ENCODE data around the gene MYO5A.
"Not testable (repeated sequence)": the region's sequence is repeated elsewhere in the genome, so short reads cannot be mapped to it uniquely, and the experiment has no call there.

Gene MYO5A

GRCh38 chr15:52434885-52435284, 93.8 kb downstream of the MYO5A start:
- Histone ChIP-seq H3K4me1 (ENCODE audit: insufficient read depth, low read length) (no peaks in the 10 kb centered on the region), H3K27me3 (ENCODE audit: control insufficient read depth in 1 of 2, insufficient read depth in 2 of 2, low read length in 2 of 2) (no peaks in the 10 kb centered on the region), H3K4me3 (ENCODE audit: low read depth in 1 of 2, low read length in 2 of 2) (no peak overlapping the region), H3K27ac (ENCODE audit: low read depth, low read length) (no peak overlapping the region), H3K9ac (ENCODE audit: low read length) (no peak overlapping the region), H3K36me3 (ENCODE audit: insufficient read depth, low read length) (no peaks in the 10 kb centered on the region), H3K9me3 (ENCODE audit: low read length) (no peaks in the 10 kb centered on the region)

DNA sequence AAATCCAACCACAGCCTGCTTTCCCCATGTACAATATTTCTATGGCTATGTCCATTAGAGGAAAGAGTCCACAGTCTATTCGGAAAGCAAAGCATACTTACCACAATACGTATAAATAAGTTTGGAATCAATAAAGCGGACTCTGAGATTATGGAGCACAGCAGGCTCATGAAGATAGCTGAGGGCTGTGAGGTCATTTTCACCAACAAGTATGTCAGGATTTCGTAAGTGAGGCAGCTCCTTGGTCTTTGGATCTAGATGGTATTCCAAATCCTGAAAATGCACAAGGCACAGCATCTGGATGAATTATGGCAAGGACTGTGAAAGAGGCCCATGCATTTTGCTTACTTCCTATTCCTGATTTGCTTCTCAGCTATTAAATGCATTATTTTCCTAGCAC, 100.4 kb downstream of the MYO5A start:
- no peaks in the 10 kb centered on the region for H3K4me1 ChIP-seq (ENCODE audit: insufficient read depth, low read length)
- no peak overlapping the region for H3K9ac ChIP-seq (ENCODE audit: low read length)
- no peaks in the 10 kb centered on the region for H3K9me3 ChIP-seq (ENCODE audit: low read length)
- no peaks in the 10 kb centered on the region for H3K27me3 ChIP-seq (ENCODE audit: control insufficient read depth in 1 of 2, insufficient read depth in 2 of 2, low read length in 2 of 2)
- H3K36me3 ChIP-seq (ENCODE audit: insufficient read depth, low read length): no peaks in the 10 kb centered on the region
- no peak overlapping the region for H3K27ac ChIP-seq (ENCODE audit: low read depth, low read length)
- H3K4me3 ChIP-seq (ENCODE audit: low read depth in 1 of 2, low read length in 2 of 2): no peak overlapping the region

DNA sequence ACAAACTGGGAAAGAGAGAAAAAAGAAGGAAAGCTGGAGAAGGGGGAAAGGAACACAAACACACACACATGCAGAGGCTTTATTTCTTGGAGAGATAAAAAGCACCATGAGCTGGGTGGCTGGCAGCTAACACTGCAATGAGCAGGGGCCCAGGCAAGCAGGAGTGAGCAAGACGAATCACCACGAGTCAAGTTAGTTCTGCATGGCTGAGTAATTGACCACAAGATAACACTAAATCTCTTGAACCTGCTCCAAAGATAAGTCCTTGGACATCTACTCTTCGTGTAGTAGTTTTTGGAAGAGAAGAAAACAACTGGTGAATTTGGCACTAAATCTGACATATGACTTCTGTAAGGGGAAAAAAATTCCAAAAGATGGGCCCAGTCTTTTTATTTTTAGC, 100.9 kb downstream of the MYO5A start:
- Histone ChIP-seq H3K4me1 (ENCODE audit: insufficient read depth, low read length) (no peaks in the 10 kb centered on the region), H3K36me3 (ENCODE audit: insufficient read depth, low read length) (no peaks in the 10 kb centered on the region), H3K9ac (ENCODE audit: low read length) (no peak overlapping the region), H3K27ac (ENCODE audit: low read depth, low read length) (no peak overlapping the region), H3K9me3 (ENCODE audit: low read length) (no peaks in the 10 kb centered on the region), H3K27me3 (ENCODE audit: control insufficient read depth in 1 of 2, insufficient read depth in 2 of 2, low read length in 2 of 2) (no peaks in the 10 kb centered on the region), H3K4me3 (ENCODE audit: low read depth in 1 of 2, low read length in 2 of 2) (no peak overlapping the region)

DNA sequence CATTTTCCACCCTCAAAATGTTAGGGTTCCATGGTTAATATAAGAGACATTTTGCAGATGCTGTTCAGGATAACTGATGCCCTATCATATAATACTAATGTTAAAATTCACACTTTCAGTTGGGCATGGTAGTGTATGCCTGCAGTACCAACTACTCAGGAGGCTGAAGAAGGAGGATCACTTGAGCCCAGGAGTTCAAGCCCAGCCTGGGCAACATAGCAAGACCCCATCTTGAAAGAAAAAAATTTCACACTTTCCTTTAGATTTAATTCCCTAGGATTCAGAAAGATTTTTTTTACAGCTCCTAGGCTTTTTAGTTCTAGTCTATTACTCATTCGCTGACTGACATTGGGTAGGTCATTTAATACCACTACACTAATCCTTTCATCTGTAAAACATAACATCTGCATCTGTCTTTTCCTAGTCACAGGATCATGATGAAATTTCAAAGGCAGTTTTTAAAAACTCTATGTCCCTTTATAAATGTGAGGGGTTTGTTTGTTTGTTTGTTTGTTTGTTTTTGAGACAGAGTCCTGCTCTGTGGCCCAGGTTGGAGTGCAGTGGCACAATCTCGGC, 103.7 kb downstream of the MYO5A start:
- H3K4me1 ChIP-seq (ENCODE audit: insufficient read depth, low read length): no peaks in the 10 kb centered on the region
- H3K9ac ChIP-seq (ENCODE audit: low read length): no peak overlapping the region
- H3K27ac ChIP-seq (ENCODE audit: low read depth, low read length): no peak overlapping the region
- no peaks in the 10 kb centered on the region for H3K27me3 ChIP-seq (ENCODE audit: control insufficient read depth in 1 of 2, insufficient read depth in 2 of 2, low read length in 2 of 2)
- H3K4me3 ChIP-seq (ENCODE audit: low read depth in 1 of 2, low read length in 2 of 2): no peak overlapping the region
- no peaks in the 10 kb centered on the region for H3K9me3 ChIP-seq (ENCODE audit: low read length)
- H3K36me3 ChIP-seq (ENCODE audit: insufficient read depth, low read length): no peaks in the 10 kb centered on the region

GRCh38 chr15:52423852-52424251, 104.8 kb downstream of the MYO5A start:
- H3K27me3 ChIP-seq (ENCODE audit: control insufficient read depth in 1 of 2, insufficient read depth in 2 of 2, low read length in 2 of 2): no peaks in the 10 kb centered on the region
- H3K4me1 ChIP-seq (ENCODE audit: insufficient read depth, low read length): no peaks in the 10 kb centered on the region
- H3K9ac ChIP-seq (ENCODE audit: low read length): no peak overlapping the region
- H3K9me3 ChIP-seq (ENCODE audit: low read length): no peaks in the 10 kb centered on the region
- H3K4me3 ChIP-seq (ENCODE audit: low read depth in 1 of 2, low read length in 2 of 2): no peak overlapping the region
- H3K27ac ChIP-seq (ENCODE audit: low read depth, low read length): no peak overlapping the region
- no peaks in the 10 kb centered on the region for H3K36me3 ChIP-seq (ENCODE audit: insufficient read depth, low read length)

- H3K36me3 ChIP-seq (ENCODE audit: insufficient read depth, low read length): no peaks in the 10 kb centered on the region
- H3K27me3 ChIP-seq (ENCODE audit: control insufficient read depth in 1 of 2, insufficient read depth in 2 of 2, low read length in 2 of 2): no peaks in the 10 kb centered on the region
- no peak overlapping the region for H3K27ac ChIP-seq (ENCODE audit: low read depth, low read length)
- no peak overlapping the region for H3K9ac ChIP-seq (ENCODE audit: low read length)
- H3K4me1 ChIP-seq (ENCODE audit: insufficient read depth, low read length): no peaks in the 10 kb centered on the region
- H3K4me3 ChIP-seq (ENCODE audit: low read depth in 1 of 2, low read length in 2 of 2): no peak overlapping the region
- H3K9me3 ChIP-seq (ENCODE audit: low read length): no peaks in the 10 kb centered on the region
These were observed 106.7 kb downstream of the MYO5A start for GRCh38 chr15:52422001-52422400.

DNA sequence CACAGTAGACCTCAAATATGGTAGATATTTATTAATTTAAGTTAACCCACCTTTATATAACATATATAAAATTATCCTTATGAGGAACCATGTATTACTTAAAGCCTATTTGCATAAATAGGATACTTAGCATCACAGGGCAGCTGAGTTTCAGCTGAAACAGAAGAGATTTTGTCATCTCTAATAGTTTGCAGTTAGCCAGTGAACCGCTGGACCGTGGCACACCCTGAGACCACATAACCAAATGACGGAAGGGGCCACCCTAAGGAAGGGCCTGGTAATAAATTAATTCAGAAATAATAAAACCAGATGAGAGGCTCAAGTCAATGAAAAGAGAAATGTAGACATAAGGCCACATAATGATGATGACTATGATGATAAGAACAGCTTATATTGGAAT, 107.7 kb downstream of the MYO5A start:
- Histone ChIP-seq H3K27me3 (ENCODE audit: control insufficient read depth in 1 of 2, insufficient read depth in 2 of 2, low read length in 2 of 2) (no peaks in the 10 kb centered on the region), H3K36me3 (ENCODE audit: insufficient read depth, low read length) (peaks cover 2% of the 10 kb centered on the region), H3K9ac (ENCODE audit: low read length) (no peak overlapping the region), H3K4me1 (ENCODE audit: insufficient read depth, low read length) (no peaks in the 10 kb centered on the region), H3K9me3 (ENCODE audit: low read length) (no peaks in the 10 kb centered on the region), H3K4me3 (ENCODE audit: low read depth in 1 of 2, low read length in 2 of 2) (no peak overlapping the region), H3K27ac (ENCODE audit: low read depth, low read length) (no peak overlapping the region)

DNA sequence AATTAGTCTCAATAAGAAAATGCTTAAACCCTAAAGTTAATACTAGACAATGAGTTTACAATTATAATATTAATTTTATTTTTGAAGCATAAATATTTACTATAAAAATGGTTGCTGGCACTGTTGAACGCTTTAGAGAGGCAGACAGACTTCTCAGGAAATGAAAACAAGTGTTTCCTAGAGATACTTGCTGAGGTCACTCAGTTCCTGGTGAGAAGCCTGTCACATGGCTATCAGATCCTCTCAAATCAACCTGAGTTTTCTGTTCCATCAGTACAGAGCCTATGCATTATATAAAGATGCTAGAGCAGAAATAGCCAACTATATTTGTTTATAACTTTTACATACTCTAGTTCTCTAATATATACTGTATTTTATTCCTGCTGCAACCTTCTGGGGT, 109.2 kb downstream of the MYO5A start:
- Histone ChIP-seq H3K9ac (ENCODE audit: low read length) (no peak overlapping the region), H3K4me1 (ENCODE audit: insufficient read depth, low read length) (no peaks in the 10 kb centered on the region), H3K27me3 (ENCODE audit: control insufficient read depth in 1 of 2, insufficient read depth in 2 of 2, low read length in 2 of 2) (no peaks in the 10 kb centered on the region), H3K9me3 (ENCODE audit: low read length) (no peaks in the 10 kb centered on the region), H3K4me3 (ENCODE audit: low read depth in 1 of 2, low read length in 2 of 2) (no peak overlapping the region), H3K27ac (ENCODE audit: low read depth, low read length) (no peak overlapping the region), H3K36me3 (ENCODE audit: insufficient read depth, low read length) (peaks cover 15% of the 10 kb centered on the region)

DNA sequence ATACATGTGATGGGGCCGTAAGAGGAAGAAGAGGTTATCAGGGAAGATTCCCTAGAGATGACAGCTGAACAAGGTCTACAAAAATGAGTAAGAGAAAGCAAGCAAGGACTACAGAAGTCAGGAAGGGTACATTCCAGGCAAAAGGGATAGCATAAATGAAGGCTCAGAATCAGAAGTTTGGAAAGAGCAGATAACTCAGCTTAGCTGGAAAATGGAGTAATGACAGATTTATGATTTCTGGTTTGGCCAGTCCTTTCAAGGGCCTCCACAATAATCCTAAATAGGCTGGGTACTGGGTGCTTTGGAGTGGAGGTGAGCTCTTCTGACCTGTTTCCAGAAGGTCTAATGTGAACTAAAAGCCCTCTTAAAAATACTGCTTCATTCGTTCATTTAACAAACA, 110.7 kb downstream of the MYO5A start:
- Histone ChIP-seq H3K36me3 (ENCODE audit: insufficient read depth, low read length) (peaks cover 15% of the 10 kb centered on the region), H3K27me3 (ENCODE audit: control insufficient read depth in 1 of 2, insufficient read depth in 2 of 2, low read length in 2 of 2) (no peaks in the 10 kb centered on the region), H3K4me1 (ENCODE audit: insufficient read depth, low read length) (no peaks in the 10 kb centered on the region), H3K4me3 (ENCODE audit: low read depth in 1 of 2, low read length in 2 of 2) (no peak overlapping the region), H3K9ac (ENCODE audit: low read length) (no peak overlapping the region), H3K9me3 (ENCODE audit: low read length) (no peaks in the 10 kb centered on the region), H3K27ac (ENCODE audit: low read depth, low read length) (no peak overlapping the region)

GRCh38 chr15:52417521-52417920, 111.2 kb downstream of the MYO5A start:
- H3K27ac ChIP-seq (ENCODE audit: low read depth, low read length): no peak overlapping the region
- H3K9ac ChIP-seq (ENCODE audit: low read length): no peak overlapping the region
- peaks cover 15% of the 10 kb centered on the region for H3K36me3 ChIP-seq (ENCODE audit: insufficient read depth, low read length)
- H3K9me3 ChIP-seq (ENCODE audit: low read length): no peaks in the 10 kb centered on the region
- H3K4me1 ChIP-seq (ENCODE audit: insufficient read depth, low read length): no peaks in the 10 kb centered on the region
- no peaks in the 10 kb centered on the region for H3K27me3 ChIP-seq (ENCODE audit: control insufficient read depth in 1 of 2, insufficient read depth in 2 of 2, low read length in 2 of 2)
- H3K4me3 ChIP-seq (ENCODE audit: low read depth in 1 of 2, low read length in 2 of 2): no peak overlapping the region

- not testable (repeated sequence) for H3K9me3 ChIP-seq (ENCODE audit: low read length); H3K27me3 ChIP-seq (ENCODE audit: control insufficient read depth in 1 of 2, insufficient read depth in 2 of 2, low read length in 2 of 2); H3K4me1 ChIP-seq (ENCODE audit: insufficient read depth, low read length); H3K4me3 ChIP-seq (ENCODE audit: low read depth in 1 of 2, low read length in 2 of 2); H3K27ac ChIP-seq (ENCODE audit: low read depth, low read length); H3K9ac ChIP-seq (ENCODE audit: low read length)
- H3K36me3 ChIP-seq (ENCODE audit: insufficient read depth, low read length): peaks cover 15% of the 10 kb centered on the region
These were observed 112.1 kb downstream of the MYO5A start for GRCh38 chr15:52416566-52416965.

- no peaks in the 10 kb centered on the region for H3K27me3 ChIP-seq (ENCODE audit: control insufficient read depth in 1 of 2, insufficient read depth in 2 of 2, low read length in 2 of 2)
- peaks cover 15% of the 10 kb centered on the region for H3K36me3 ChIP-seq (ENCODE audit: insufficient read depth, low read length)
- H3K9ac ChIP-seq (ENCODE audit: low read length): no peak overlapping the region
- no peaks in the 10 kb centered on the region for H3K4me1 ChIP-seq (ENCODE audit: insufficient read depth, low read length)
- H3K27ac ChIP-seq (ENCODE audit: low read depth, low read length): no peak overlapping the region
- H3K9me3 ChIP-seq (ENCODE audit: low read length): no peaks in the 10 kb centered on the region
- no peak overlapping the region for H3K4me3 ChIP-seq (ENCODE audit: low read depth in 1 of 2, low read length in 2 of 2)
These were observed 113.1 kb downstream of the MYO5A start for GRCh38 chr15:52415628-52416027.

Measured in muscle layer of colon (tissue), 2 donors.